HG02885 (cell line): ENCODE results near the gene USP43.

ENCODE experiments used
- ATAC-seq: cut with Tn5 transposase; IDR thresholded peaks from one replicate; pipeline ENCODE4 v1.9.1; 2021; ENCODE audit warnings: mild to moderate bottlenecking; ENCODE audit not compliant: unreplicated experiment, poor library complexity

USP43 gene

DNA sequence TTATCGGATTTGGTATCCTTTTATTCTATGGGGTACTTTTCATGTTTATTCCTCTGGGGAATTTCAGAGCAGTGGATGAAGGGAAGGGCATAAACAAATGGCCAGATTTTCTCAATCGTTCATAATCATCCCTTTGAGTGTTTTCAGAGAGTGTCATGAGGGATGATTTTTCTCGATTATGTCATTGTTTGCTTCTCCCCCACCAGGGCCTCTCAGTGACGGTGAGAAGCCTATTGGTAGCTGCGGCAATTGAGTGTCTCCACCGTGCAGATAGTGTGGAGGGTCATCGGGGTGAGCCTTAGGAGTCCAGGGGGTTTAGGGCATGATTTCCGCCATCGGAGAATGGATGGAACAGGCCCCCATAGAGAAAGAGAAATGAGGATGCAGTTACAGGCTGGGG is 57.2 kb downstream of the USP43 start:
- ATAC-seq: no peak

DNA sequence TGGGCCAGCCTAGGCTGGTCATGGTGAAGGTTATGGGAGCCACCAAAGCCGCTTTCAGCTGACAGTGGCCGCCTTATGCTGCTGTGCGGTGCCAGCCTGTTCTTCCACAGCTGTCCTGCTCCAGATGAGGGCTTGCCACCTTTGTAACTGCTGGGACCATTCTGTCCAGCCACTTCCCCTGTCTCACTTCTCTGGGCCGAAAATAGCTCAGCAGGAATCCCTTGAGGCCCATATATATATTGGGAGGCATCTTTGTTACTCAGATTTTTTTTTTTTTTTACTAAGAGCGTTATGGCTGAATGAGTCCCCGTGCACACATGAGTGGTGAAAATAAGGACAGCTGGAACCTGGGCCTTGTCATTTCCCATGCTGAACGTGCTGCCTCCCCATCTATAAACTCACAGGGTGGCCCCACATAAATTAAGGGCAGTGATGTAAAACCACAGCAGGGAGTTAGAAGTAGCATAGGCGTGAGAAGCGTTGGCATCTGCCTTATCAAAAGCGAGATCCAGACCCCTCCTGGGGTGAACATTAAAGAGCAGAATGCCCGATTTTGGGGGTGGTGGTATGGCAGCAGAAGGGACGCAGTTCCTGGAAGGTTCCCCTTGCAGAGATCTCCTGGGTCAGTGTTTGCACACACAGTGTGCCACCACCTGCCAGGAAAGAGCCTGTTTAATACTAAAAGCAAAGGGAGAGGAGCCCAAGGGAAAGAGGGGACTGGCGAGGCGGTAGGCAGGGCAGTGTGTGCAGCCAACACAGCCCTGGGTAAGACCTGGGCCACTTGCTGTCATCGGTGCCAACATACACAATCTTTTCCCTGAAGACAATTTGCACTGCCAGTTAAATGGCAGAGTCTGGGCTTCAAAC is 57.8 kb downstream of the USP43 start:
- ATAC-seq: no peak

- no peak for ATAC-seq
These were observed 58.4 kb downstream of the USP43 start for GRCh38 chr17:9703781-9704082.

- ATAC-seq: no peak
These were observed 60.4 kb downstream of the USP43 start for GRCh38 chr17:9705745-9706144.

- ATAC-seq: no peak
These were observed 62.6 kb downstream of the USP43 start for GRCh38 chr17:9707948-9708347.

- no peak for ATAC-seq
These were observed 69.5 kb downstream of the USP43 start for GRCh38 chr17:9714801-9715200.

GRCh38 chr17:9715503-9716016 is 70.2 kb downstream of the USP43 start:
- ATAC-seq: no peak

DNA sequence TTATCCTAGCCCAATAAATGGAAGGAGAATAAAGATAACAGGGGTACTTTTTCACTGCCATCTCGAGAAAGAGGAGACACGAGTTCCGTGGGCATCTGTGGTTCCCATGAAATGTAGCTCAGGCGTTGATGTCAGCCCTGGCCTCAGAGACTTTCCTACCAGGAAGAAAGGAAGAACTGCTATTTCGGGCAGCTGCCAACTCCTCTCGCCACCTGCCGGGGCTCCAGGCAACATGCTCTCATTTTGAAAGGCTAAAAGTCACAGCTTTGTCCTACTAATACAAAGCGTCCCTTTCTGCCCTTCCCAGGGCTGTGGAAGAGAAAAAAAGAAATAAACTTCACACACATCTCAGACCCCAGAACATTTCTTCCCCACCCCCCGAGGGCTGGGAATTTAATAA is 80.3 kb downstream of the USP43 start:
- no peak for ATAC-seq

DNA sequence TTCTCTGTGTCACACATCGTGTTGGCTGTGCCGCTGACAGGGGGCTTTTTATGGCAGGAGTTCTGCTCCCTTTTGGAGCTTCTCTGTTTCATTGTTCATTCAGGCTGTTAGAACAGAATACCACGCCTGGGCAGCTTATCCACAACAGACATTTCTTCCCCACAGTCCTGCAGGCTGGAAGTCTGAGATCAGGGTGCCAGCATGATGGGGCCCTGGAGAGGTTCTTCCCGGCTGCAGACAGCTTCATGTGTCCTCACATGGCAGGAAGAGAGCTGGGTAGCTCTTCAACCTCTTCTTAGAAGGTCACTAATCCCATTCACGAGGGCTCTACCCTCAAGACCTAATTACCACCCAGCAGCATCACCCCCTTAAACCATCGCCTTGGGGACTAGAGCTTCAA is 81.0 kb downstream of the USP43 start:
- ATAC-seq: no peak

GRCh38 chr17:9728005-9728404 is 82.7 kb downstream of the USP43 start:
- ATAC-seq: no peak

GRCh38 chr17:9728564-9728963 is 83.2 kb downstream of the USP43 start:
- ATAC-seq: no peak

DNA sequence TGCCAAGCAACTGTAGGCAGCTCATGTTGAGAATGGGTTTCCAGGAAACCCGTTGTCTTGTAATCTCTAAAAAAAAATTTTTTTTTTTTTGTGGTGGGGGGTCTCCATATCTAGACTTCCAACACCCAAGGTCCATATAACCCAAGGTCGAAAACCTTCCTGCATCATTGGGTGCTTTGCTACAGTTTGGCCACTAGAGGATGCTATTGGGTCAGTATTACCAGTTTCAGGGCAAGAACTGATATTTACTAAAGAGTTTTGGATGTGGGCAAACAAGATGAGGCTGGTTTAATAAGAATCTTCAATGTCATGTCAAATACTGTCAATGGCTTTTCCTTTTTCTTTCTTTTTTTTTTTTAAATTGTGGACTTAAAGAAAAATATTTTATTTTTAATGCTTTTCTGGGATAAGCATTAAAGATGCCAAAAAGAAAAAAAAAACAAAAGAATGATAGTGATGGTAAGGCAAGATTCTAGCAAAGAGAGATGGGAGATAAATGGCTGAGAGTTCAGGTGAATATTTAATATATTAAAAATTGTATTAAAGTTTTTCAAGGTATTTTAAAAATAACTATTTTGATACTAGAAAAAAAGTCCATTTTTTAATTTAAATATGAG is 83.8 kb downstream of the USP43 start:
- ATAC-seq: no peak

DNA sequence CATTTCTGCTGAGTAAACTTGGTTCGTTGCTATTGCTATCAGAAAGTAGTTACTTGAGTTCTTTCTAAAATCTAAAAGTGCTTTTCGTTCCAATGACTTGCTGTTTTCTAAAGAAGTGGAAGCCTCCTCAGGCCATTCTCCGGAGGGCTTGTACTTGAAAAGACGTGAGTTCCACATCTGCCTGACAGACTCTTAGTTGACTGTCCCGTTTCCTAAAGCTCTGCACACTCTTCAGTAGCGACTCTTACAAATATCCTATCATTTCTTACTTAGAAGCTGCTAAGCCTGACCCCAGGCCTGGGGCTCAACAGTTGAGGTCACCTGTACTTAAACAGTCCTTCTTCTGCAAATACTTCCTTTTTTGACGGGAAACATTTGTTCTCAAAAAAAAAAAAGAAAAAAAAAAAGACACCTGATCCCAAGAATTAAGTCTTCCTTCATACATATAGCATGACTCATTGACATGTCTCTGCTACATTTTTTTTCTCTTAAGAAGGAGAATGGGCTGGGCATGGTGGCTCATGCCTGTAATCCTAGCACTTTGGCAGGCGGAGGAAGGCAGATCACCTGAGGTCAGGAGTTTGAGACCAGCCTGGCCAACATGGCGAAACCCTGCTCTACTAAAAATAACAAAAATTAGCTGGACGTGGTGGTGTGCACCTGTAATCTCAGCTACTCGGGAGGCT is 84.6 kb downstream of the USP43 start:
- ATAC-seq: no peak

- no peak for ATAC-seq
These were observed 105.2 kb downstream of the USP43 start for GRCh38 chr17:9750524-9750923.

DNA sequence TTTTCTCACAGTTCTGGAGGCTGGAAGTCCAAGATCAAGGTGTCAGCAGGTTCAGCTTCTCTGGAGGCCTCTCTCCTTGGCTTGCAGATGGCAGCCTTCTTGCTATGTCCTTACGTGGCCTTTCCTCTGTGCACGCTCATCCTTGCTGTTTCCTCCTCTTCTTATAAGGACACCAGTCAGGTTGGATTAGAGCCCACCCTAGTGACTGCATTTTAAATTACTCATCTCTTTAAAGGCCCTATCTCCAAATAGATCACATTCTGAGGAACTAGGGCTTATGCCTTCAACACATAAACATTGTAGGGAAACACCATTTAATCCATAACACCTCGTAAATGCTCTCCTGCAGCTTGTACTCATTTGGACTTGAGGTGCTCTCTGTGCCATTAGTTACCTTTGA is 109.8 kb downstream of the USP43 start:
- no peak for ATAC-seq

DNA sequence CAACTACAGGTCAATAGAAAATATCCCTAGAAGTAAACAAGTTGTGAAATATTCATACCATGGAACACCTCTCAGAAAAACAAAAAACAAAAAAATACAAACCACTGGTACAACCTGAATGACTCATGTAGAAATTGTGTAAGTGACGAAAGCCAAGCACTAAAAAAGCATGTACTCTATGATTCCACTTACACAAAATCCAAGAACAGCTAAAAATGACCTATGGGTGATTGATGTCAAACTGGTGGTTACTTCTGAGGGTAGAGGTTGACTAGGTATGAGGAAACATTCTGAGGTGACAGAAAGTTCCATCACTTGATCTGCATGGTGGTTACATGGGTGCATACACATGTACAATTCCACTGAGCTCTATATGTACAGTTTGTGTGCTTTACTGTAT is 114.9 kb downstream of the USP43 start:
- no peak for ATAC-seq

- ATAC-seq: no peak
These were observed 118.3 kb downstream of the USP43 start for GRCh38 chr17:9763643-9764042.

- no peak for ATAC-seq
These were observed 120.0 kb downstream of the USP43 start for GRCh38 chr17:9765322-9765721.

DNA sequence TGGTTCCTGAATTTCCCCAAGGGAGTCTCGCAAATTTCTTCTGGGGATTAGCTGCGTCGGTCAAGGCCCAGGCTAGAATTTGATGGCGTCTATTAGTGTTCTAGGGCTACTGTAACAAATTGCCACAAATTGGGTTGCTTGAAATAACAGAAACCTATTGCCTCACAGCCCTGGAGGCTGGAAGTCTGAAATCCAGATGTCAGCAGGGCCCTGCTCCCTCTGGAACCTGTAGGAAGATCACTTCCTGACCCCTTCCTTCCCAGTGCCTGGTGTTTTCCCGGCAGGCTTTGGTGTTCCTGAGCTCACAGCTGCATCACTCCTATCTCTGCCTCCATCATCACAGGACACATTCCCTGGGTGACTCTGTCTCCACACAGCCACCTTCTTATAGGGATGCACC is 121.7 kb downstream of the USP43 start:
- no peak for ATAC-seq

DNA sequence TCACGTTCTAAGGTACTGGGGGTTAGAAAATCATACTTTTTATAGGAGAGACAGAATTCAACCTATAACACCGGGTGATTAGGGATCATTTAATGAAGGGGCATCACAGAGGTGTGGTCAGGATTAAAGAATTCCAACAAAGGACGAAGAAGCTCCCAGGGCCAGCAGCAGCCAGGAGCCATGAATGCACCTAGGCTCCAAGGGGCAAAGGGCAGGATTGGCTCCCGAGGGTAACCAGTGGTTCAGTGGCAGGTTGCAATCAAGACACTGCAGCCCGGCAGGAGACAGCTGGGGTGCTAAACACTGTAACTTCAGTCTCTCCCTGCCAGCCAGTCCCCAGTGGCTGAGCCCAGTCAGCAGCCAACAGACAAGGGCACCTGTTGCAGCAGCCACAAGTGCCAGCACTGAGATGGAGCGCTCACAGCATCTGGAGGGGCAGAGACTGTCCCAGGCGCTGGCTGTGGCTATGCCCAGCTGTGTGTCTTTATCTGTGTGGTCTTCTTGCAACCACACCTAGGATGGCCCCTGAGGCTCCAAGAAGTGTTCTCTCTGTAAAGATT is 122.2 kb downstream of the USP43 start:
- no peak for ATAC-seq

GRCh38 chr17:9768381-9768934 is 123.1 kb downstream of the USP43 start:
- ATAC-seq: no peak
